ENCODE measurements around the gene CCSER1. TPM values are rescaled to one million over a fixed set of nuclear protein-coding genes. Genes with fewer than 3 reads are reported as not detected.
"Not testable (repeated sequence)": the region's sequence is repeated elsewhere in the genome, so short reads cannot be mapped to it uniquely, and the experiment has no call there.

Gene CCSER1
- total RNA-seq, 4 donors from 2014 or later: 13.3 to 54.6 (median 34.0) TPM

GRCh38 chr4:90299373-90299772 is 172.2 kb downstream of the CCSER1 start:
- H3K27ac ChIP-seq: no peak overlapping the region
- H3K9me3 ChIP-seq: no peaks in the 10 kb centered on the region

DNA sequence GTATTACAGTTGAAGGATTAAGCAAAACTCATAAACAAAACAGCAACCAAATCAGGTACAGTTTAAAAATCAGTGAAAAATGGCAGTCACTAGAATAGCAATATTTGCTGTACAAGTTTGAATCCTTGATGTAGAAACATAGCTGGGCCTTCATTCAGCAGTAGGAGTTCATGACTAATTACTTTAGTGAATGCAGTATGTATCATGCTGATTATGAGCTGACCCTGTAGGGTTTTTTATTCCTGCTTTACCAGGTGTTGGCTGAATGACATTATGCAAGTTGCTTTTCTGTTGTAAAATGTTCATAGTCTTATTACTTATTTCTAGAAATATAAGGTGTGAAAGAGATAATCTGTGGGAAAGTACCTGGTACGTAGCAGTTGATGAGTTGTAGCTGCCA is 179.6 kb downstream of the CCSER1 start:
- 91 to 94% methylated on average over 1 of the region's 1 CpG for WGBS, 2 donors (ENCODE audit: low coverage in 1 of 2)
- no peaks in the 10 kb centered on the region for H3K27me3 ChIP-seq
- no peak overlapping the region for H3K27ac ChIP-seq
- H3K4me3 ChIP-seq: no peak overlapping the region
- no peak for DNase-seq
- no peak for TF ChIP-seq CTCF (IDR thresholded peaks at IDR 0.05)
- TF ChIP-seq POLR2AphosphoS5 (IDR thresholded peaks at IDR 0.05): no peak
- no peak for TF ChIP-seq EP300 (IDR thresholded peaks at IDR 0.05; ENCODE audit: low read depth)
- TF ChIP-seq POLR2A (IDR thresholded peaks at IDR 0.05): no peak
- in situ Hi-C loops (cut with MboI; ENCODE audit: low pct_ligation_motif_present in 1 of 4, low pct_unique_long_range_greater_than_20kb in 1 of 4, low sequenced_read_pairs in 3 of 4) (no loop called here), intact Hi-C loops (cut with DNase I; ENCODE audit: low total_unique reads) (loop anchor here (5.0 kb wide), 1 partner anchor 460 kb away; no protein-coding TSS in a partner anchor)
- H3K4me1 ChIP-seq: no peaks in the 10 kb centered on the region
- H3K36me3 ChIP-seq: no peaks in the 10 kb centered on the region
- no peaks in the 10 kb centered on the region for H3K9me3 ChIP-seq

More at GRCh38 chr4:90299373-90299772, 172.2 kb downstream of the CCSER1 start:
- 91 to 94% methylated on average over 1 of the region's 1 CpG for WGBS, 2 donors (ENCODE audit: low coverage in 1 of 2)
- Histone ChIP-seq H3K27me3 (no peaks in the 10 kb centered on the region), H3K36me3 (no peaks in the 10 kb centered on the region), H3K4me1 (no peaks in the 10 kb centered on the region), H3K4me3 (no peak overlapping the region)
- no peak for TF ChIP-seq CTCF (IDR thresholded peaks at IDR 0.05)
- TF ChIP-seq POLR2AphosphoS5 (IDR thresholded peaks at IDR 0.05): no peak
- no peak for TF ChIP-seq EP300 (IDR thresholded peaks at IDR 0.05; ENCODE audit: low read depth)
- TF ChIP-seq POLR2A (IDR thresholded peaks at IDR 0.05): no peak
- DNase-seq: no peak
- intact Hi-C loops (cut with DNase I; ENCODE audit: low total_unique reads) (no loop called here), in situ Hi-C loops (cut with MboI; ENCODE audit: low pct_ligation_motif_present in 1 of 4, low pct_unique_long_range_greater_than_20kb in 1 of 4, low sequenced_read_pairs in 3 of 4) (no loop called here)

DNA sequence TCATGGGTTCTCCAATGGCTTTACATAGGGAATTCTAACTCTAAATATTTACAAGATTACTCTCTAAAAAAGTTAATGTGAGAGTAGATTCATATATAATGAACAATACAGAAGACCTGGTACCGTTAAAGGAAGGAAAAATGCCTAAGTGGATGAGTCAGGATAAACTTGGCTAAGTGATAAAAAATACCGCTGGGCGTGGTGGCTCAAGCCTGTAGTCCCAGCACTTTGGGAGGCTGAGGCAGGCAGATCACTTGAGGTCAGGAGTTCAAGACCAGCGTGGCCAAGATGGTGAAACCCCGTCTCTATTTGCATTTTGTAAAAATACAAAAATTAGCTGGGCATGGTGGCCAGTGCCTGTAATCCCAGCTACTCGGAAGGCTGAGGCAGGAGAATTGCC is 189.9 kb downstream of the CCSER1 start:
- in situ Hi-C loops (cut with MboI; ENCODE audit: low pct_ligation_motif_present in 1 of 4, low pct_unique_long_range_greater_than_20kb in 1 of 4, low sequenced_read_pairs in 3 of 4); DNase-seq; H3K4me3 ChIP-seq; intact Hi-C loops (cut with DNase I; ENCODE audit: low total_unique reads); H3K9me3 ChIP-seq; H3K36me3 ChIP-seq; H3K4me1 ChIP-seq; H3K27me3 ChIP-seq; H3K27ac ChIP-seq: not testable (repeated sequence)
- WGBS, 2 donors (ENCODE audit: low coverage in 1 of 2): 66 to 85% methylated on average over 5 to 6 of the region's 6 CpGs

GRCh38 chr4:90317785-90318184 is 190.6 kb downstream of the CCSER1 start:
- Histone ChIP-seq H3K4me3 (no peak overlapping the region), H3K36me3 (no peaks in the 10 kb centered on the region), H3K4me1 (peaks cover 0 to 5% (median 0%) of the 10 kb centered on the region in 4 donors), H3K27me3 (no peaks in the 10 kb centered on the region), H3K27ac (no peak overlapping the region), H3K9me3 (no peaks in the 10 kb centered on the region)
- intact Hi-C loops (cut with DNase I; ENCODE audit: low total_unique reads) (no loop called here), in situ Hi-C loops (cut with MboI; ENCODE audit: low pct_ligation_motif_present in 1 of 4, low pct_unique_long_range_greater_than_20kb in 1 of 4, low sequenced_read_pairs in 3 of 4) (no loop called here)
- WGBS, 2 donors (ENCODE audit: low coverage in 1 of 2): 50 to 63% methylated on average over 2 of the region's 2 CpGs
- TF ChIP-seq CTCF (IDR thresholded peaks at IDR 0.05) (no peak), POLR2A (IDR thresholded peaks at IDR 0.05) (no peak), POLR2AphosphoS5 (IDR thresholded peaks at IDR 0.05) (no peak), EP300 (IDR thresholded peaks at IDR 0.05; ENCODE audit: low read depth) (no peak)
- no peak for DNase-seq

GRCh38 chr4:90318193-90318592 is 191.0 kb downstream of the CCSER1 start:
- intact Hi-C loops (cut with DNase I; ENCODE audit: low total_unique reads) (no loop called here), in situ Hi-C loops (cut with MboI; ENCODE audit: low pct_ligation_motif_present in 1 of 4, low pct_unique_long_range_greater_than_20kb in 1 of 4, low sequenced_read_pairs in 3 of 4) (no loop called here)
- WGBS, 2 donors (ENCODE audit: low coverage in 1 of 2): 69 to 79% methylated on average over 2 of the region's 2 CpGs
- Histone ChIP-seq H3K9me3 (no peaks in the 10 kb centered on the region), H3K4me1 (peaks cover 0 to 5% (median 0%) of the 10 kb centered on the region in 4 donors), H3K27ac (no peak overlapping the region), H3K4me3 (no peak overlapping the region), H3K27me3 (no peaks in the 10 kb centered on the region), H3K36me3 (no peaks in the 10 kb centered on the region)
- TF ChIP-seq POLR2A (IDR thresholded peaks at IDR 0.05) (no peak), CTCF (IDR thresholded peaks at IDR 0.05) (no peak), POLR2AphosphoS5 (IDR thresholded peaks at IDR 0.05) (no peak), EP300 (IDR thresholded peaks at IDR 0.05; ENCODE audit: low read depth) (no peak)
- DNase-seq: no peak
